Neural progenitor cell (in vitro differentiated cells): Measurements from ENCODE around the gene CD200. TPM values are rescaled to one million over a fixed set of nuclear protein-coding genes. Genes with fewer than 3 reads are reported as not detected.

Source experiments
- DNase-seq: peaks from one replicate; pipeline ENCODE4 v3.0.0-alpha.2; 2016; ENCODE audit warnings: low spot score
- H2AFZ ChIP-seq: fragments of 200-600 bp; sonication (generic); replicated peaks from 2 replicates; pipeline ENCODE4 v1.6.1; 2016; ENCODE audit warnings: antibody characterized with exemption
- H3F3A ChIP-seq: fragments of 200-600 bp; sonication (generic); 2 replicates; pipeline ENCODE4 v1.6.1; 2016; ENCODE audit warnings: antibody characterized with exemption, low read depth
- H3K27ac ChIP-seq: fragments of 200-600 bp; sonication (generic); 2 replicates; pipeline ENCODE4 v1.5.1; 2016; ENCODE audit warnings: mild to moderate bottlenecking
- H3K27me3 ChIP-seq: fragments of 200-600 bp; sonication (generic); 2 replicates; pipeline ENCODE4 v1.6.1; 2016; ENCODE audit warnings: mild to moderate bottlenecking, moderate library complexity
- H3K36me3 ChIP-seq: fragments of 200-600 bp; sonication (generic); 2 replicates; pipeline ENCODE4 v1.5.1; 2016
- H3K4me1 ChIP-seq: fragments of 200-600 bp; sonication (generic); 2 replicates; pipeline ENCODE4 v1.6.1; 2016; ENCODE audit warnings: mixed run types
- H3K4me2 ChIP-seq: fragments of 200-600 bp; sonication (generic); 2 replicates; pipeline ENCODE4 v1.6.1; 2016
- H3K4me3 ChIP-seq: fragments of 200-600 bp; sonication (generic); 2 replicates; pipeline ENCODE4 v1.5.1; 2016
- H3K79me2 ChIP-seq: fragments of 200-600 bp; sonication (generic); 2 replicates; pipeline ENCODE4 v1.6.1; 2016; ENCODE audit warnings: low read depth
- H3K9ac ChIP-seq: fragments of 200-600 bp; sonication (generic); 2 replicates; pipeline ENCODE4 v1.6.1; 2016
- H3K9me3 ChIP-seq: fragments of 200-600 bp; sonication (generic); 2 replicates; pipeline ENCODE4 v1.5.1; 2016; ENCODE audit warnings: low read depth
- H4K20me1 ChIP-seq: fragments of 200-600 bp; sonication (generic); 2 replicates; pipeline ENCODE4 v1.6.1; 2016; ENCODE audit warnings: low read depth
- H3K27ac Mint-ChIP-seq: 3 replicates; pipeline ENCODE4 v1.8.0; 2021; ENCODE audit warnings: mixed read lengths
- H3K27me3 Mint-ChIP-seq: 2 replicates; pipeline ENCODE4 v1.8.0; 2022; ENCODE audit warnings: low read depth, mild to moderate bottlenecking, inconsistent platforms, moderate library complexity, mixed read lengths; ENCODE audit not compliant: insufficient read depth
- H3K36me3 Mint-ChIP-seq: 3 replicates; pipeline ENCODE4 v1.8.0; 2021; ENCODE audit warnings: mixed read lengths
- H3K4me1 Mint-ChIP-seq: 3 replicates; pipeline ENCODE4 v1.8.0; 2021; ENCODE audit warnings: mixed read lengths
- H3K4me3 Mint-ChIP-seq: 3 replicates; pipeline ENCODE4 v1.8.0; 2021; ENCODE audit warnings: mild to moderate bottlenecking, moderate library complexity, mixed read lengths
- H3K9me3 Mint-ChIP-seq: 3 replicates; pipeline ENCODE4 v1.8.0; 2020; ENCODE audit warnings: mixed read lengths
- EZH2 ChIP-seq: fragments of 200-600 bp; sonication (generic); IDR thresholded peaks from 2 replicates; pipeline ENCODE4 v1.6.1; 2017; ENCODE audit warnings: antibody characterized with exemption, mild to moderate bottlenecking, moderate library complexity
- EZH2phosphoT487 ChIP-seq: fragments of 200-600 bp; sonication (generic); IDR thresholded peaks from 2 replicates; pipeline ENCODE4 v1.6.1; 2017; ENCODE audit warnings: antibody characterized with exemption
- total RNA-seq: library from RNA; depleted of rRNA; stranded (reverse); fragments of >200 nt; gene quantifications from 2 replicates; pipeline ENCODE4 v1.2.3, GENCODE V29; 2015; ENCODE audit warnings: low replicate concordance
- TF ChIP-seq, protein P1 (sequence below): fragments of 200-600 bp; sonication (generic); IDR thresholded peaks from 2 replicates; pipeline ENCODE4 v1.5.1; 2017; ENCODE audit warnings: antibody characterized with exemption, mild to moderate bottlenecking

The CD200 gene
- total RNA-seq, 1 donor from 2014 or later: 48.4 TPM

DNA sequence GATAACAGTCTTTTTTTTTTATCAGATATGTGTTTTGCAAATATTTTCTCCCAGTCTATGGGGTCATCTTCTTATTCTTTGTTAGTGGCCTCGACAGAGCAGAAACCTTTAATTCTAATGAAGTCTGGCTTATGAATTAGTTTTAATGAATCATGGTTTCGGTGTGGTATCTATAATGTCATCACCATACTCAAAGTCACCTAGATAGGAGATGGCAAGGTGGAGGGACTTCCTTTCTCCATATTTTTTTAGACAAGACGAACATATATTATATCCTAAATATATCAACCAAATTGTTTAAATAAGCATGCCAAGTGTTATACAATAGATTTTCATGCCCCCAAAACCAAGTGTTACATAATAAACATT, 60.4 kb downstream of the CD200 start:
- no peaks in the 10 kb centered on the region for H3K27me3 ChIP-seq
- no peaks in the 10 kb centered on the region for H3K27me3 Mint-ChIP-seq
- H3K27ac Mint-ChIP-seq: no peak overlapping the region

DNA sequence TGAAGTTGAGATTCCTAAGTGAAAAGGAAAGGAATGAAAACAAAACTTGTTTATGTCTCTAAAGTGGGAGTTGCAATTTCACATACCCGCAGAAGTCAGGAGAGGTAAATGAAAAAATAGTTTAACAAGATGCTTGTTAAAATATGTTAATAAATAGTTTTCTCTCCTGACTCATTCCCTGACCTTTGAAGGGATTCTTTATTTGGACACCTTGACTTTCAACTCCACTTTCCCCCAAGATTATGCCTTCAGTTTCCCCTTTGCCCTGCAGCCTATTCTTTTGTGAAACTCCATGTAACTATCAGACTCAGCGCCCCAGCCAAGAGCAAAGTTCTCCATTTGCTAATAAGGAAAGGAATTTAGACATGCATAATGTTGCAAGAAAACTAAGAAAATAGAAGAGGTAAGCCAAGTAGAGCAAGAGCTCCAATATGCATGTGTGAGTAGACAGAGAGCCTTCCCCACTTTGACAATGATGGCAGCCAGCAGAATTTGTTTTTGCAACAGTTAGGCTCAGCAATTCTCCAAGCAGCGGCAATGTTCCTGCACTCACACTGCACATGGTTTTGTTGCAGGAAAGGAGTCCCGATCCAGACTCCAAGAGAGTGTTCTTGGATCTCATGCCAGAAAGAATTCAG, 61.2 kb downstream of the CD200 start:
- no peak overlapping the region for H3K9ac ChIP-seq
- peaks cover 14% of the 10 kb centered on the region for H3K9me3 Mint-ChIP-seq
- no peak overlapping the region for H3K27ac Mint-ChIP-seq

More for the DNA sequence above, 60.4 kb downstream of the CD200 start:
- H3F3A ChIP-seq: peaks cover 17% of the 10 kb centered on the region
- no peaks in the 10 kb centered on the region for H3K79me2 ChIP-seq
- no peak overlapping the region for H3K4me2 ChIP-seq
- Mint-ChIP-seq H3K4me3 (no peak overlapping the region), H3K4me1 (peaks cover 13% of the 10 kb centered on the region), H3K36me3 (peaks cover 4% of the 10 kb centered on the region), H3K9me3 (peaks cover 14% of the 10 kb centered on the region)
- no peak overlapping the region for H3K9ac ChIP-seq
- H3K9me3 ChIP-seq: peaks cover 9% of the 10 kb centered on the region
- H3K27ac ChIP-seq: no peak overlapping the region
- peaks cover 14% of the 10 kb centered on the region for H3K4me1 ChIP-seq
- no peak for TF ChIP-seq EZH2
- TF ChIP-seq, protein P1, sequence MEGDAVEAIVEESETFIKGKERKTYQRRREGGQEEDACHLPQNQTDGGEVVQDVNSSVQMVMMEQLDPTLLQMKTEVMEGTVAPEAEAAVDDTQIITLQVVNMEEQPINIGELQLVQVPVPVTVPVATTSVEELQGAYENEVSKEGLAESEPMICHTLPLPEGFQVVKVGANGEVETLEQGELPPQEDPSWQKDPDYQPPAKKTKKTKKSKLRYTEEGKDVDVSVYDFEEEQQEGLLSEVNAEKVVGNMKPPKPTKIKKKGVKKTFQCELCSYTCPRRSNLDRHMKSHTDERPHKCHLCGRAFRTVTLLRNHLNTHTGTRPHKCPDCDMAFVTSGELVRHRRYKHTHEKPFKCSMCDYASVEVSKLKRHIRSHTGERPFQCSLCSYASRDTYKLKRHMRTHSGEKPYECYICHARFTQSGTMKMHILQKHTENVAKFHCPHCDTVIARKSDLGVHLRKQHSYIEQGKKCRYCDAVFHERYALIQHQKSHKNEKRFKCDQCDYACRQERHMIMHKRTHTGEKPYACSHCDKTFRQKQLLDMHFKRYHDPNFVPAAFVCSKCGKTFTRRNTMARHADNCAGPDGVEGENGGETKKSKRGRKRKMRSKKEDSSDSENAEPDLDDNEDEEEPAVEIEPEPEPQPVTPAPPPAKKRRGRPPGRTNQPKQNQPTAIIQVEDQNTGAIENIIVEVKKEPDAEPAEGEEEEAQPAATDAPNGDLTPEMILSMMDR: no peak
- TF ChIP-seq EZH2phosphoT487: no peak
- peaks cover 4% of the 10 kb centered on the region for H3K36me3 ChIP-seq
- no peak for DNase-seq
- H4K20me1 ChIP-seq: no peaks in the 10 kb centered on the region
- H3K4me3 ChIP-seq: no peak overlapping the region
- H2AFZ ChIP-seq: no peak overlapping the region

DNA sequence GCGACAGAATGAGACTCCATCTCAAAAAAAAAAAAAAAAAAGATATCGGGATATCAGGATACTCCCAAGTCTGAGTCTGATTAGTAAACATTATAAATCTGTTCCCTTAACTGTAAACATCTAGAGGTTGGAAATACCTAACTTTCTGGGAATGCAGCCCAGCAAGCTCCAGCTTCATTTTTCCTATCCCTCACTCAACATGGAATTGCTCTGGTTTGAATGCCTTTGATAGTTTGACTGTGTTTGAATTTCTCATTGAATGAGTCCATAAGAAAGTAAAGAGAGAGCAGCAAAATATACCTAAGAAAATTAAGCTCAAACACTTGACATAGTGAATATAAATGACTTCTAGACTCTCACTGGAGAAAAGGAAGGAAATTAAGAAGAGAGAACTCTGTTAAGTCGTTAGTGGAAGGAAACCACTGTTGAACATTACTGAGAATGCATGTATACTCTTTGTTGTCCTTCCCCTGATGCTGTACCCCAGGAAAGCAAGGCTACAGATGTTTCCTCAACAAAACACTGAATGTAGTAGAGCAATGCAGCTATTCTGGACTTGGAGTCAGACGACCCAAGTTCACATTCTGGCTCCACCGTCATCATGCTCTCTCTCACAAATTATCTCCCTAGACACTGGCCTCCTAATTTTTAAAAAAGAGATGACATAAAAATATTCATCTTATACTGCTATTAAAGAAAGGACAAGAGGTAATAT, 62.4 kb downstream of the CD200 start:
- Histone ChIP-seq H2AFZ (no peak overlapping the region), H4K20me1 (no peaks in the 10 kb centered on the region), H3K9ac (no peak overlapping the region), H3K9me3 (peaks cover 9% of the 10 kb centered on the region), H3K4me1 (peaks cover 18% of the 10 kb centered on the region), H3K4me2 (no peak overlapping the region), H3K79me2 (no peaks in the 10 kb centered on the region), H3F3A (peaks cover 12% of the 10 kb centered on the region), H3K27ac (no peak overlapping the region), H3K36me3 (peaks cover 4% of the 10 kb centered on the region), H3K4me3 (no peak overlapping the region), H3K27me3 (no peaks in the 10 kb centered on the region)
- no peak overlapping the region for H3K4me3 Mint-ChIP-seq
- DNase-seq: no peak
- no peak overlapping the region for H3K27ac Mint-ChIP-seq
- peaks cover 14% of the 10 kb centered on the region for H3K9me3 Mint-ChIP-seq
- H3K36me3 Mint-ChIP-seq: peaks cover 4% of the 10 kb centered on the region
- no peaks in the 10 kb centered on the region for H3K27me3 Mint-ChIP-seq
- peaks cover 15% of the 10 kb centered on the region for H3K4me1 Mint-ChIP-seq
- TF ChIP-seq, protein P1: no peak
- no peak for TF ChIP-seq EZH2phosphoT487
- no peak for TF ChIP-seq EZH2

More for the DNA sequence above, 61.2 kb downstream of the CD200 start:
- Mint-ChIP-seq H3K36me3 (peaks cover 4% of the 10 kb centered on the region), H3K27me3 (no peaks in the 10 kb centered on the region), H3K4me1 (peaks cover 13% of the 10 kb centered on the region), H3K4me3 (no peak overlapping the region)
- Histone ChIP-seq H3K4me3 (no peak overlapping the region), H4K20me1 (no peaks in the 10 kb centered on the region), H3K27me3 (no peaks in the 10 kb centered on the region), H3F3A (peaks cover 17% of the 10 kb centered on the region), H3K36me3 (peaks cover 4% of the 10 kb centered on the region), H3K4me1 (peaks cover 14% of the 10 kb centered on the region), H3K79me2 (no peaks in the 10 kb centered on the region), H3K4me2 (no peak overlapping the region), H3K9me3 (peaks cover 9% of the 10 kb centered on the region), H2AFZ (no peak overlapping the region), H3K27ac (no peak overlapping the region)
- TF ChIP-seq, protein P1: no peak
- no peak for DNase-seq
